ENCODE results near the gene TPSAB1.

The TPSAB1 gene

DNA sequence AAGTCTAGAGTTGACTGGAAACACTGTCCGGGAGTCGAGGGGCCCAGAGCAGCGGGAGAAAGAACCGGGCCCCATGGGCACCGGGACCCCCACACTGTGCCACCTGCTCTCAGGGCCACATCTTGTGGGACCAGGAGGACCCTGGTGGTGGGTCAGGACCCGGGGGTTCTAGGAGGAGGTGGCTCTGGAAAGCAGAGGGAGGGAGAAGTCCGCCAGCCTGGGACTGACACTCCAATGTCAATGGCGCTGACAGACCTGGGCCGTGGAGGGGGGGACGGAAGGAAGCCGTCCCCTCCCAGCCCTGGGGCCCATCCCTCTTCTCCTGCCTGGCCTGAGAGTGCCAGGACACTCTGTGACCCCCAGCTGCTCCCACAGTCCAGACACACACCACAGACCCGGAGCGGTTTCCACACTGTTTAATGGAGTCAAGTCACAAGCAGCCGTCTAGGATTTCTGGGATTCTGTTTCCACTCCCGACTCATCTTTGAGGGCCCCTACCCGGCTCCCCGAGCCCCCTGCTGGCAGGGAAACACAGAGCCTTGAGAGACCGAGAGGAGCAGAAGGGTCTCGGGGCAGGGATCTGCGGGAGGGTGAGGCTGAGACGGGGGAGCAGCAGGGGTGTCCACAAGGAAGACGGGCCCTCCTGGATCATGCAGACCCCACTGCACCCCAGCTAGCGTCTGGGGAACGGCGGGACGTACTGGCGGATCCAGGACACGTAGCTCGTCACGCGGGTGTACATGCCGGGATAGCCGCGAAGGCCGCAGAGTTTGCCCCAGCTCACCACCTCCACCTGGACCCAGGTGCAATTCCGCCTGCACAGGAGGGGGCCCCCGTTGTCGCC is 45.4 kb downstream of the TPSAB1 start:
- no peak overlapping the region for H2AFZ ChIP-seq (ENCODE audit: low read depth, low read length)
- H4K20me1 ChIP-seq (ENCODE audit: insufficient read depth, low read length): no peaks in the 10 kb centered on the region
- H3K36me3 ChIP-seq (ENCODE audit: insufficient read depth, low read length): no peaks in the 10 kb centered on the region
- no peak overlapping the region for H3K4me2 ChIP-seq (ENCODE audit: insufficient read depth, low read length)
- H3K9me3 ChIP-seq (ENCODE audit: insufficient read depth, low read length, severe bottlenecking): no peaks in the 10 kb centered on the region
- H3K27me3 ChIP-seq (ENCODE audit: insufficient read depth, low read length, poor library complexity): no peaks in the 10 kb centered on the region
- H3K4me3 ChIP-seq (ENCODE audit: low read depth in 1 of 2, low read length in 2 of 2): no peak overlapping the region
- DNase-seq (no peak), ATAC-seq (ENCODE audit: insufficient read depth, low read depth) (no peak)
- no peaks in the 10 kb centered on the region for H3K79me2 ChIP-seq (ENCODE audit: insufficient read depth, low read length)
- no peak for TF ChIP-seq EZH2 (IDR thresholded peaks at IDR 0.05; ENCODE audit: borderline replicate concordance, low read depth, low read length, severe bottlenecking)
- TF ChIP-seq, protein P1, sequence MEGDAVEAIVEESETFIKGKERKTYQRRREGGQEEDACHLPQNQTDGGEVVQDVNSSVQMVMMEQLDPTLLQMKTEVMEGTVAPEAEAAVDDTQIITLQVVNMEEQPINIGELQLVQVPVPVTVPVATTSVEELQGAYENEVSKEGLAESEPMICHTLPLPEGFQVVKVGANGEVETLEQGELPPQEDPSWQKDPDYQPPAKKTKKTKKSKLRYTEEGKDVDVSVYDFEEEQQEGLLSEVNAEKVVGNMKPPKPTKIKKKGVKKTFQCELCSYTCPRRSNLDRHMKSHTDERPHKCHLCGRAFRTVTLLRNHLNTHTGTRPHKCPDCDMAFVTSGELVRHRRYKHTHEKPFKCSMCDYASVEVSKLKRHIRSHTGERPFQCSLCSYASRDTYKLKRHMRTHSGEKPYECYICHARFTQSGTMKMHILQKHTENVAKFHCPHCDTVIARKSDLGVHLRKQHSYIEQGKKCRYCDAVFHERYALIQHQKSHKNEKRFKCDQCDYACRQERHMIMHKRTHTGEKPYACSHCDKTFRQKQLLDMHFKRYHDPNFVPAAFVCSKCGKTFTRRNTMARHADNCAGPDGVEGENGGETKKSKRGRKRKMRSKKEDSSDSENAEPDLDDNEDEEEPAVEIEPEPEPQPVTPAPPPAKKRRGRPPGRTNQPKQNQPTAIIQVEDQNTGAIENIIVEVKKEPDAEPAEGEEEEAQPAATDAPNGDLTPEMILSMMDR (IDR thresholded peaks at IDR 0.05; ENCODE audit: borderline replicate concordance, extremely low read depth, low read length, poor library complexity, severe bottlenecking): no peak
- H3K27ac ChIP-seq (ENCODE audit: low read length): no peak overlapping the region
- H3K4me1 ChIP-seq (ENCODE audit: insufficient read depth, low read length): no peaks in the 10 kb centered on the region
- H3K9ac ChIP-seq (ENCODE audit: low read depth, low read length): no peak overlapping the region

DNA sequence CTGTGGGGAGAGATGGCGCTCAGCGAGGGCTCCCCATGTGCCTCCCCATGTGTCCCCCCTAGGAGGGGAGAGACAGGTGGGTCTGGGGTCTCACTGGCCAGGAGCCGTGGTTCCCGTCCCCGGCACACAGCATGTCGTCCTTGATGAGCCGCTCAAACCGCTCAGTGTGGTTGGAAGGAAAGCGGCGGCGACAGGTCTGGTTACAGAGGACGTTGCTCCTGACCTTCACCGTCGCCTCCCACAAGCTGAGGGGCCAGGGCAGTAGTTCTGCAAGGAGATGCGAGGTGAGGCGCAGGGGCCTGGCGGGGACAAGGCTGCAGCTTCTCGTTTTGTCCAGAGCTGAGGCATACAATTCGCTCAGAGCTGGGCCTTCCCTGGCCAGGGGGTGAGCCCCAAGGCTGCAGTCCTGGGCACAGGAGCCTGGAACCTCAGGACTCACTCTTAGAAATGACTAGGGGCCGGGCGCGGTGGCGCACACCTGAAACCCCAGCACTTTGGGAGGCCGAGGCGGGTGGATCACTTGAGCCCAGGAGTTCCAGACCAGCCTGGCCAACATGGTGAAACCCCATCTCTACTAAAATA is 46.1 kb downstream of the TPSAB1 start:
- Histone ChIP-seq H3K27me3 (ENCODE audit: insufficient read depth, low read length, poor library complexity) (no peaks in the 10 kb centered on the region), H3K9me3 (ENCODE audit: insufficient read depth, low read length, severe bottlenecking) (no peaks in the 10 kb centered on the region), H3K4me1 (ENCODE audit: insufficient read depth, low read length) (no peaks in the 10 kb centered on the region), H3K36me3 (ENCODE audit: insufficient read depth, low read length) (no peaks in the 10 kb centered on the region), H3K4me3 (ENCODE audit: low read depth in 1 of 2, low read length in 2 of 2) (no peak overlapping the region), H4K20me1 (ENCODE audit: insufficient read depth, low read length) (no peaks in the 10 kb centered on the region), H3K27ac (ENCODE audit: low read length) (no peak overlapping the region), H2AFZ (ENCODE audit: low read depth, low read length) (no peak overlapping the region), H3K79me2 (ENCODE audit: insufficient read depth, low read length) (no peaks in the 10 kb centered on the region), H3K9ac (ENCODE audit: low read depth, low read length) (no peak overlapping the region), H3K4me2 (ENCODE audit: insufficient read depth, low read length) (no peak overlapping the region)
- no peak for ATAC-seq (ENCODE audit: insufficient read depth, low read depth)
- TF ChIP-seq EZH2 (IDR thresholded peaks at IDR 0.05; ENCODE audit: borderline replicate concordance, low read depth, low read length, severe bottlenecking): no peak
- TF ChIP-seq, protein P1 (IDR thresholded peaks at IDR 0.05; ENCODE audit: borderline replicate concordance, extremely low read depth, low read length, poor library complexity, severe bottlenecking): no peak
- no peak for DNase-seq

DNA sequence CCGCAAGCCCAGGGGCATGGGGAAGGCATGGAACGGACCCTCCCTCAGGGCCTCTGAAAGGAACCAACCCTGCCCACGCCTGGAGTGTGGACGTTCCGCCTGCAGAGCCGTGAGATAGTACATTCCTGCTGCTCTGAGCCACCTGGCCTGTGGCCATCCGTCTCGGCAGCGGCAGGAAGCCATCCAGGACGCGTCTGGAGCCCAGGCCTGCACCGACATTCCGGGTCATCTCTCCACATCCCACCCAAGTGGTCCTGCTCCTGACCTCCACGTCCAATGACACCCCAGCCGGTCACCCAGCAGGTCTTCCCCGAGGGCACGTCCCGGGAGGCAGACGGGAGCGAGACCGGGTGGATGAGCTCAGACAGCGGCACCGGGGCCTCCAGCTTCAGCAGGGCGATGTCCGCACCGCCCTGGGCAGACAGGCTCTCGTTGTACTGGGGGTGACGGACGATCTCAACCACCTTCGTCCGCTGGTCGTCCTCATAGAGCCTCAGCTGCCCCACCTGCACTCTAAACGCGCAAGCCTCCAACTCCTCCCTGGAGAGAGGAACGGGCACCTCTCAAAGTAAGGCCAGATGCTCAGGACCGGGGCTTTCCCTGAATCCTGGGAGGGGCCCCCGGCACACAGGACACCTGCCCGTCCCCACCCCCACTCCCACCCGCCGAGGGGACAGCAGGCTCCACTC is 47.6 kb downstream of the TPSAB1 start:
- H3K4me1 ChIP-seq (ENCODE audit: insufficient read depth, low read length): no peaks in the 10 kb centered on the region
- ATAC-seq (ENCODE audit: insufficient read depth, low read depth) (no peak), DNase-seq (no peak)
- no peaks in the 10 kb centered on the region for H3K9me3 ChIP-seq (ENCODE audit: insufficient read depth, low read length, severe bottlenecking)
- H3K36me3 ChIP-seq (ENCODE audit: insufficient read depth, low read length): no peaks in the 10 kb centered on the region
- H3K4me3 ChIP-seq (ENCODE audit: low read depth in 1 of 2, low read length in 2 of 2): no peak overlapping the region
- H2AFZ ChIP-seq (ENCODE audit: low read depth, low read length): no peak overlapping the region
- TF ChIP-seq, protein P1 (IDR thresholded peaks at IDR 0.05; ENCODE audit: borderline replicate concordance, extremely low read depth, low read length, poor library complexity, severe bottlenecking): no peak
- TF ChIP-seq EZH2 (IDR thresholded peaks at IDR 0.05; ENCODE audit: borderline replicate concordance, low read depth, low read length, severe bottlenecking): no peak
- no peaks in the 10 kb centered on the region for H3K27me3 ChIP-seq (ENCODE audit: insufficient read depth, low read length, poor library complexity)
- no peaks in the 10 kb centered on the region for H3K79me2 ChIP-seq (ENCODE audit: insufficient read depth, low read length)
- H3K9ac ChIP-seq (ENCODE audit: low read depth, low read length): no peak overlapping the region
- no peak overlapping the region for H3K4me2 ChIP-seq (ENCODE audit: insufficient read depth, low read length)
- H3K27ac ChIP-seq (ENCODE audit: low read length): no peak overlapping the region
- no peaks in the 10 kb centered on the region for H4K20me1 ChIP-seq (ENCODE audit: insufficient read depth, low read length)
